Measurements from ENCODE around the gene CYLD. TPM values are rescaled to one million over a fixed set of nuclear protein-coding genes. Genes with fewer than 3 reads are reported as not detected.
A peak's percentile ranks its signal among the peaks of the same experiment; 100 is the strongest.

Gene CYLD
- total and polyA plus RNA-seq, 2 donors (not counting 1 experiment from before 2014, with no cell fraction given): 30.0 to 160 TPM

- DNase-seq (peak; percentile 53), ATAC-seq (ENCODE audit: low read depth) (peak; percentile 47)
- no peaks in the 10 kb centered on the region for H3K36me3 ChIP-seq (replicated peaks in 1 of 2; ENCODE audit: control extremely low read depth in 1 of 2, control insufficient read depth in 1 of 2, extremely low read depth in 1 of 2, insufficient read depth in 2 of 2, low read length in 1 of 2)
- CTCF ChIA-PET: interaction anchor here (1.1 to 2.1 kb wide), 2 partner anchors 44 to 97 kb away, joined by 3 to 7 read pairs; no protein-coding TSS in a partner anchor
- H3K27me3 ChIP-seq (replicated peaks in 1 of 4; ENCODE audit: control extremely low read depth in 1 of 4, control insufficient read depth in 3 of 4, insufficient read depth in 4 of 4, low read length in 3 of 4): no peaks in the 10 kb centered on the region
- Mint-ChIP-seq H3K4me3 (peak overlapping the region; percentile 58), H3K9me3 (ENCODE audit: insufficient read depth) (peaks cover 3% of the 10 kb centered on the region), H3K27ac (peak overlapping the region; percentile 81), H3K27me3 (no peaks in the 10 kb centered on the region), H3K4me1 (peaks cover 18% of the 10 kb centered on the region)
- WGBS (ENCODE audit: insufficient coverage): 14% methylated on average over 2 of the region's 8 CpGs
- peaks cover 0 to 14% (median 8%) of the 10 kb centered on the region in 3 donors for H3K9me3 ChIP-seq (ENCODE audit: control extremely low read depth in 1 of 3, control insufficient read depth in 2 of 3, insufficient read depth in 1 of 3, low read length in 2 of 3)
- no peaks in the 10 kb centered on the region for H3K79me2 ChIP-seq (ENCODE audit: control insufficient read depth, insufficient read depth, low read length)
- H3K9ac ChIP-seq (ENCODE audit: low read length): no peak overlapping the region
- POLR2A ChIA-PET: no interaction called here
- H3K4me3 ChIP-seq (ENCODE audit: control extremely low read depth in 1 of 5, extremely low read depth in 1 of 5, insufficient read depth in 1 of 5, low read depth in 2 of 5, low read length in 4 of 5): no peak overlapping the region
- H3K4me1 ChIP-seq (ENCODE audit: control insufficient read depth in 2 of 2, insufficient read depth in 2 of 2, low read length in 2 of 2): peaks cover 14 to 23% of the 10 kb centered on the region in 2 donors
- intact Hi-C loops (cut with micrococcal nuclease): no loop called here
- H3K4me2 ChIP-seq (replicated peaks; ENCODE audit: low read depth, low read length, poor library complexity, severe bottlenecking): peak overlapping the region; percentile 35
- no peak overlapping the region for H2AFZ ChIP-seq (ENCODE audit: insufficient read depth, low read depth, low read length, poor library complexity, severe bottlenecking)
- no peak for TF ChIP-seq CTCF (IDR thresholded peaks at IDR 0.05)
- TF ChIP-seq EZH2 (IDR thresholded peaks at IDR 0.05; ENCODE audit: borderline replicate concordance, insufficient read depth, low read depth, low read length, poor library complexity, severe bottlenecking): no peak
- no peak overlapping the region for H3K27ac ChIP-seq (ENCODE audit: low read length in 2 of 2)
- H4K20me1 ChIP-seq (ENCODE audit: control insufficient read depth, insufficient read depth, low read length, poor library complexity, severe bottlenecking): no peaks in the 10 kb centered on the region
Observed at GRCh38 chr16:50709061-50709684, 32.7 kb upstream of the CYLD start.

GRCh38 chr16:50709980-50710379, 31.9 kb upstream of the CYLD start:
- ATAC-seq (ENCODE audit: low read depth): no peak
- H3K9me3 Mint-ChIP-seq (ENCODE audit: insufficient read depth): peaks cover 3% of the 10 kb centered on the region
- H3K4me3 ChIP-seq (ENCODE audit: control extremely low read depth in 1 of 5, extremely low read depth in 1 of 5, insufficient read depth in 1 of 5, low read depth in 2 of 5, low read length in 4 of 5): no peak overlapping the region
- H4K20me1 ChIP-seq (ENCODE audit: control insufficient read depth, insufficient read depth, low read length, poor library complexity, severe bottlenecking): no peaks in the 10 kb centered on the region
- H3K79me2 ChIP-seq (ENCODE audit: control insufficient read depth, insufficient read depth, low read length): no peaks in the 10 kb centered on the region
- no peak overlapping the region for H3K27ac ChIP-seq (ENCODE audit: low read length in 2 of 2)
- WGBS (ENCODE audit: insufficient coverage): 100% methylated on average over 4 of the region's 5 CpGs
- no peak overlapping the region for H3K9ac ChIP-seq (ENCODE audit: low read length)
- TF ChIP-seq EZH2 (IDR thresholded peaks at IDR 0.05; ENCODE audit: borderline replicate concordance, insufficient read depth, low read depth, low read length, poor library complexity, severe bottlenecking) (no peak), CTCF (IDR thresholded peaks at IDR 0.05) (no peak)
- peaks cover 14 to 23% of the 10 kb centered on the region in 2 donors for H3K4me1 ChIP-seq (ENCODE audit: control insufficient read depth in 2 of 2, insufficient read depth in 2 of 2, low read length in 2 of 2)
- no peak overlapping the region for H3K27ac Mint-ChIP-seq
- POLR2A ChIA-PET: no interaction called here
- no peak for DNase-seq
- no peak overlapping the region for H2AFZ ChIP-seq (ENCODE audit: insufficient read depth, low read depth, low read length, poor library complexity, severe bottlenecking)
- H3K27me3 Mint-ChIP-seq: no peaks in the 10 kb centered on the region
- no peaks in the 10 kb centered on the region for H3K36me3 ChIP-seq (replicated peaks in 1 of 2; ENCODE audit: control extremely low read depth in 1 of 2, control insufficient read depth in 1 of 2, extremely low read depth in 1 of 2, insufficient read depth in 2 of 2, low read length in 1 of 2)
- intact Hi-C loops (cut with micrococcal nuclease): no loop called here
- no peak overlapping the region for H3K4me3 Mint-ChIP-seq
- CTCF ChIA-PET: no interaction called here
- H3K4me1 Mint-ChIP-seq: peaks cover 20% of the 10 kb centered on the region
- no peak overlapping the region for H3K4me2 ChIP-seq (replicated peaks; ENCODE audit: low read depth, low read length, poor library complexity, severe bottlenecking)
- no peaks in the 10 kb centered on the region for H3K27me3 ChIP-seq (replicated peaks in 1 of 4; ENCODE audit: control extremely low read depth in 1 of 4, control insufficient read depth in 3 of 4, insufficient read depth in 4 of 4, low read length in 3 of 4)
- H3K9me3 ChIP-seq (ENCODE audit: control extremely low read depth in 1 of 3, control insufficient read depth in 2 of 3, insufficient read depth in 1 of 3, low read length in 2 of 3): peaks cover 0 to 7% (median 3%) of the 10 kb centered on the region in 3 donors
